22Rv1 (cell line): Measurements from ENCODE around the gene CYP39A1.

Experiments
- CTCF ChIP-seq: fragments of 450-650 bp; IDR thresholded peaks from 2 replicates; pipeline ENCODE4 v1.5.1; 2017; ENCODE audit warnings: mild to moderate bottlenecking
- ZFX ChIP-seq: fragments of 450-650 bp; IDR thresholded peaks from 2 replicates; pipeline ENCODE4 v1.6.1; 2017; ENCODE audit warnings: antibody characterized with exemption, borderline replicate concordance

GRCh38 chr6:46610862-46611553, 41.6 kb downstream of the CYP39A1 start:
- no peak for TF ChIP-seq CTCF
- no peak for TF ChIP-seq ZFX
